Mesendoderm (in vitro differentiated cells): ENCODE measurements around the gene ARHGAP26.

Experiments
- DNase-seq: peaks from one replicate; pipeline ENCODE4 v3.0.0; 2013
- H2AK5ac ChIP-seq: 2 replicates; pipeline ENCODE4 v1.6.1; 2013; ENCODE audit warnings: low read length, inconsistent platforms
- H2BK120ac ChIP-seq: 2 replicates; pipeline ENCODE4 v1.6.1; 2013; ENCODE audit warnings: low read depth, mild to moderate bottlenecking, low read length, moderate library complexity, mixed read lengths
- H2BK15ac ChIP-seq: replicated peaks from 2 replicates; pipeline ENCODE4 v1.6.1; 2013; ENCODE audit warnings: low read depth, mild to moderate bottlenecking, moderate library complexity
- H2BK5ac ChIP-seq: 2 replicates; pipeline ENCODE4 v1.6.1; 2013; ENCODE audit warnings: low read length, inconsistent platforms
- H3K18ac ChIP-seq: 2 replicates; pipeline ENCODE4 v1.6.1; 2013; ENCODE audit warnings: mild to moderate bottlenecking, low read length, mixed read lengths
- H3K23ac ChIP-seq: one replicate; pipeline ENCODE4 v1.6.1; 2013; ENCODE audit warnings: low read length
- H3K27ac ChIP-seq: 2 replicates; pipeline ENCODE4 v1.5.1; 2013; ENCODE audit warnings: low read depth, mild to moderate bottlenecking, inconsistent platforms, low read length, moderate library complexity
- H3K27me3 ChIP-seq: 2 replicates; pipeline ENCODE4 v1.6.1; 2013; ENCODE audit warnings: low read length, control low read depth, mild to moderate bottlenecking, inconsistent platforms; ENCODE audit not compliant: insufficient read depth, poor library complexity
- H3K36me3 ChIP-seq: 2 replicates; pipeline ENCODE4 v1.6.1; 2013; ENCODE audit warnings: low read length, inconsistent platforms; ENCODE audit not compliant: control insufficient read depth, insufficient read depth
- H3K4ac ChIP-seq: one replicate; pipeline ENCODE4 v1.6.1; 2013; ENCODE audit warnings: low read depth, mild to moderate bottlenecking, low read length, moderate library complexity
- H3K4me1 ChIP-seq: 2 replicates; pipeline ENCODE4 v1.6.1; 2013; ENCODE audit warnings: low read depth, low read length, inconsistent platforms; ENCODE audit not compliant: control insufficient read depth
- H3K4me2 ChIP-seq: 2 replicates; pipeline ENCODE4 v1.6.1; 2013; ENCODE audit warnings: low read length
- H3K4me3 ChIP-seq: 2 replicates; pipeline ENCODE4 v1.5.1; 2013; ENCODE audit warnings: mild to moderate bottlenecking, low read length
- H3K56ac ChIP-seq: one replicate; pipeline ENCODE4 v1.6.1; 2013; ENCODE audit warnings: low read length
- H3K79me1 ChIP-seq: 2 replicates; pipeline ENCODE4 v1.6.1; 2013; ENCODE audit warnings: low read length, inconsistent platforms
- H3K79me2 ChIP-seq: 2 replicates; pipeline ENCODE4 v1.6.1; 2013; ENCODE audit warnings: mild to moderate bottlenecking, low read length; ENCODE audit not compliant: control insufficient read depth, insufficient read depth
- H3K9ac ChIP-seq: 2 replicates; pipeline ENCODE4 v1.6.1; 2013; ENCODE audit warnings: low read length, inconsistent platforms
- H4K5ac ChIP-seq: one replicate; pipeline ENCODE4 v1.6.1; 2013; ENCODE audit warnings: low read length
- H4K8ac ChIP-seq: one replicate; pipeline ENCODE4 v1.6.1; 2013; ENCODE audit warnings: low read depth, mild to moderate bottlenecking, control low read depth, low read length, moderate library complexity
- whole genome bisulfite sequencing: extraction: QIAGEN DNeasy Blood & Tissue Kit; methylation state at CpG from one replicate; pipeline ENCODE4 v1.1.7; 2013; ENCODE audit warnings: low lambda C conversion rate, missing lambda C conversion rate; ENCODE audit not compliant: insufficient coverage; ENCODE audit errors: extremely low coverage; 5-methylcytosine and 5-hydroxymethylcytosine counted together

The ARHGAP26 gene

DNA sequence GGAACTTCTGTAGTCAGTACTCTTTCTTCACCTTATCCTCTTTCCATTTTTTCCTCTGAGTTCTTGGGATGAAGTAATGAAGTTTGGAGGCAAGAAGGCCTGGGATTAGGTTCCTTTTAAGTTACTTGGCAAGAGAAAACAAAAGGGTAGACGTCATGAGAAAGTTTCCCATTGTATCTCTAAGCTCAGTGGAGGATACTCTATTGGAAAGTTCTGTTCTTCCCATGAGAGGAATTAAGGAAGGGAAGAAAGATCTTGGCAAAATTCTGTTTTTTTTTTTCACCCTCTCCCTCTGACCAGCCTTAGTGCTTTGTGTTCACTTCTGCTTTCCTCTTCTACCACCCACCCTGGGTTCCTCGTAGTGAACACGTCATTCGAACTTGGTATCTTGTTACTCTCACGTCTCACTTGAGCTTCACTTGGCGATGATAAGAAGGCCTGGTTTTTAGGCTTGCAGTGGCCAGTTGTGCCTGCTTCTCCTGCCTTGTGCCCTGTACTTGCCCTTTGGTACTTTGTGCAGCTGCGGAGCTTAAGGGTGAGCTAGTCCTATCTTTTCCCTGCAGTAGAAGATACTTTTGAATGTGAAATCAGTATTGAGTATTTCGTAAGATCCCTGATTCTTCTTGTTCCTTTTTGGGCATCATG is 67.0 kb downstream of the ARHGAP26 start:
- Histone ChIP-seq H4K8ac (no peak overlapping the region), H3K79me1 (no peaks in the 10 kb centered on the region), H2BK5ac (no peak overlapping the region), H2BK120ac (no peak overlapping the region), H3K27ac (no peak overlapping the region), H3K4me2 (no peak overlapping the region), H3K36me3 (no peaks in the 10 kb centered on the region), H3K23ac (no peak overlapping the region), H3K79me2 (no peaks in the 10 kb centered on the region), H3K4ac (no peak overlapping the region), H3K18ac (no peak overlapping the region), H2AK5ac (no peak overlapping the region), H3K9ac (no peak overlapping the region), H3K56ac (no peak overlapping the region), H4K5ac (no peak overlapping the region), H3K4me3 (no peak overlapping the region), H3K27me3 (no peaks in the 10 kb centered on the region), H3K4me1 (no peaks in the 10 kb centered on the region), H2BK15ac (no peak overlapping the region)
- WGBS = no CpG with 5 or more reads among the region's 8 CpGs
- no peak for DNase-seq

DNA sequence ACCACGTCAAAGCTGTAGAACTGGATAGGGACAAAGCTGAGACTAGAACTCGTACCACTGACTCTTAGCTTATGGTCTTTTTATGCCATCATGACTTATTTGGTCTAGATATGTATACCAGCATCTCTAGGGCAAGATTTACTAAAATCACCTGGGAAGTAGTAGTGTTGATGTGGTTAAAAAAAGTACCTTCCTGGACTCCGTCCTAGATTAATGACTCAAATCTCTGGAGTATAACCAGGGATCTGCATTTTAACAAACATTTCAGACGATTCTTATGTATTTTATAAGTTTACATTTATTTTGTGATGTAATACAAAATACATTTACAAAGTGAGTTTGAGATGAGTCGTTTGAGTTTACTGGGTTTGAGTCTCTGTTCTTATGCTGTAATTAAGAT is 68.7 kb downstream of the ARHGAP26 start:
- Histone ChIP-seq H3K79me1 (no peaks in the 10 kb centered on the region), H3K27me3 (no peaks in the 10 kb centered on the region), H3K4me1 (no peaks in the 10 kb centered on the region), H2AK5ac (no peak overlapping the region), H3K4me2 (no peak overlapping the region), H3K4ac (no peak overlapping the region), H3K27ac (no peak overlapping the region), H3K18ac (no peak overlapping the region), H3K9ac (no peak overlapping the region), H3K56ac (no peak overlapping the region), H4K8ac (no peak overlapping the region), H3K36me3 (no peaks in the 10 kb centered on the region), H3K4me3 (no peak overlapping the region), H2BK15ac (no peak overlapping the region), H2BK120ac (no peak overlapping the region), H2BK5ac (no peak overlapping the region), H3K79me2 (no peaks in the 10 kb centered on the region), H4K5ac (no peak overlapping the region), H3K23ac (no peak overlapping the region)
- no peak for DNase-seq
- no CpG with 5 or more reads among the region's 5 CpGs for WGBS

DNA sequence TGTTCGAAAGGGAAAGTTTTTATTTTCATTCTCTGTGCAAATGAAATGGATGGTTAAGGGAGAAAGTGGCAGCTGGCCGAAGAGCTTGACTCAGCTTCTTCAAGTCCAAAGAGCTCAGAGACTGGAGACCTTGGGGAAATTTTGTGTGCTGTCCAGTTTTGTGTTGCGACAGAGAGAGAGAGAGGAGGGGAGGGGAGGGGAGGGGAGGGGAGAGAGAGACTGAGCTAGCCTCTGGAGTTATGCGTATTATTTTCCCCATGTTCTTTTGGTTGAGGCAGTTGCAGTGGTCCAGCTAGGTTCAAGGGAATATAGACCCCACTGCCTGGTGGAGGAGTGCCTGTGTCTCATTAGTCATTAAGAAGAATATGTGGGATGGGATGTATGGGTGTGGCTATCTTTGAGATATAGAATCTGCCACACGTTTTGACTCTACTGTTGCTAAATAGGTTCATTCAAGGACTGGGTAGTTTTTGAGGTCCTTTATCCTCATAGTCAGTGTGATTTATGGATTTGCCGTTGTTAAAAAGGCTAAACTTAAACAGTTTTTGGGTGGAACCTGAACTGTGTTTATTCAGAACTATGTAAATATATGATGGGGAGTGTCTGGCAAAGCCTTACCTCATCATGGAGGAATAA is 69.7 kb downstream of the ARHGAP26 start:
- Histone ChIP-seq H3K36me3 (no peaks in the 10 kb centered on the region), H3K4me3 (no peak overlapping the region), H2BK120ac (no peak overlapping the region), H2BK5ac (no peak overlapping the region), H3K4ac (no peak overlapping the region), H3K79me2 (no peaks in the 10 kb centered on the region), H3K23ac (no peak overlapping the region), H3K4me2 (no peak overlapping the region), H4K8ac (no peak overlapping the region), H3K27me3 (no peaks in the 10 kb centered on the region), H3K79me1 (no peaks in the 10 kb centered on the region), H3K27ac (no peak overlapping the region), H3K56ac (no peak overlapping the region), H3K4me1 (no peaks in the 10 kb centered on the region), H3K9ac (no peak overlapping the region), H3K18ac (no peak overlapping the region), H2BK15ac (no peak overlapping the region), H4K5ac (no peak overlapping the region), H2AK5ac (no peak overlapping the region)
- WGBS = no CpG with 5 or more reads among the region's 6 CpGs
- DNase-seq = no peak

DNA sequence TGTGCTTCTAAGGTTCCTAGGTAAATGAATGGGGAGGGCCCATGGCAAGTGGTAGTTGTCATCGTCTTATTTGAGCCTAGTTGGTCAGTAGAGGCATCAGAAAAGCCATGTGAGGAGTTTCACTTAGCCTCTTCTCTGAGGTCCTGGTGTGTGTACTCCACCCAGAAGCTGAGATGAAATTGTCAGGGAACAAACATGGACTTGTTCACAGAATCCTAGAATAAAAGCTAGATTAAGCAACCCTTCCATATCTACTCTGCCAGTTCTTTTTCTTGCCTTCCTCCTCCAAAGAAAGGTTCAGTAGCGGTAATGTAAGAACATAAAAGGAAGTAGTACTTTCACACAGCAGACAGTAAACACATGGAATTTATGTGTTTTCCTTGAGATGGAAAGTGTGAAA is 70.4 kb downstream of the ARHGAP26 start:
- Histone ChIP-seq H3K9ac (no peak overlapping the region), H3K4me3 (no peak overlapping the region), H3K36me3 (no peaks in the 10 kb centered on the region), H3K27me3 (no peaks in the 10 kb centered on the region), H4K8ac (no peak overlapping the region), H2BK15ac (no peak overlapping the region), H3K18ac (no peak overlapping the region), H3K79me2 (no peaks in the 10 kb centered on the region), H3K79me1 (no peaks in the 10 kb centered on the region), H2BK5ac (no peak overlapping the region), H3K56ac (no peak overlapping the region), H3K23ac (no peak overlapping the region), H3K4me2 (no peak overlapping the region), H2AK5ac (no peak overlapping the region), H3K27ac (no peak overlapping the region), H4K5ac (no peak overlapping the region), H2BK120ac (no peak overlapping the region), H3K4me1 (no peaks in the 10 kb centered on the region), H3K4ac (no peak overlapping the region)
- WGBS = no CpG with 5 or more reads among the region's 2 CpGs
- no peak for DNase-seq

DNA sequence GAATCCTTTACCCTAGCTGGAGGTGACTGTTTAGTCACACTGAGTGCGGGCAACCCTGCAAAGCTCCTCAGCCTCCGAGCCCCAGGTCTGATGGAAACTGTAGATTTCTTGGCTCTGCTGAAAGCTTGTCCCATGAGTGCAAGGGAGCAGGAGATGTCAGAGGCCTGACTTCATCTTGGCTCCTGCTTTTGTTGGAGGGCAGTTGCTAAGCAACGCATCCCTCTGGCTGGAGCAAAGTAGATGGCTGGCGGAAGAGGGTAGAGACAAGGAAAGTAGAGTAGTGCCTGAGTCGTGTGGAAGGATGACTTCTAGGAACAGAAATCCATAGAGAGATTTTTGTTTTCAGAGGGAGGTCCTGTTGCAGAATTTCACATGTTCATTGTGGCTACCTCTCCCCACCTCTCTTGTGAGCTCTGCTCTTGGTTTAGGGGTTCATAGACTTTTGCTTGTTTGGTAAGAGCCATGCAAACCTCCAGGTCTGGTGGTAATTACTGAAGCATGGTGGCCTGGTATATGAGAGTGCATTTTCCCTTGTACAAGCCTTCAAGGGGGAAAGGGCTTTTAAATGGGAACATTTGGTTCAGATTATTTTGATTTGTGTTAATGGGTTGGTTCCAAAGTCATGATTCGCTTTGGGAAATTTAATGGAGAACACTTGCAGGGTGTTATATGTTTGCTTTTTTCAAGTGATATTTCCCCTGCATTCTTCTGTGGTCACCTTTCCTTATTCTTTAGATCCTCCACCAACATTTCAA is 71.5 kb downstream of the ARHGAP26 start:
- no peak overlapping the region for H3K27ac ChIP-seq
- no peaks in the 10 kb centered on the region for H3K27me3 ChIP-seq
- no peaks in the 10 kb centered on the region for H3K79me2 ChIP-seq
- no peaks in the 10 kb centered on the region for H3K36me3 ChIP-seq
- no peak overlapping the region for H3K4me3 ChIP-seq
- no peak overlapping the region for H2BK5ac ChIP-seq
- H3K56ac ChIP-seq = no peak overlapping the region
- H3K4ac ChIP-seq = no peak overlapping the region
- H3K79me1 ChIP-seq = no peaks in the 10 kb centered on the region
- no peak overlapping the region for H2AK5ac ChIP-seq
- no peak overlapping the region for H2BK15ac ChIP-seq
- H4K8ac ChIP-seq = no peak overlapping the region
- H3K18ac ChIP-seq = no peak overlapping the region
- no peak overlapping the region for H3K9ac ChIP-seq
- H3K4me1 ChIP-seq = peaks cover 6% of the 10 kb centered on the region
- H3K23ac ChIP-seq = no peak overlapping the region
- peak; percentile 93 for DNase-seq
- no peak overlapping the region for H4K5ac ChIP-seq
- no peak overlapping the region for H3K4me2 ChIP-seq
- no peak overlapping the region for H2BK120ac ChIP-seq
- WGBS = no CpG with 5 or more reads among the region's 6 CpGs
